Suprapubic skin (tissue), 4 donors: Measurements from ENCODE around the gene HES6. TPM values are rescaled to one million over a fixed set of nuclear protein-coding genes. Genes with fewer than 3 reads are reported as not detected.

Experiments used
- DNase-seq, 2 donors: peaks; one replicate each; pipeline ENCODE4 v3.0.0-alpha.2; 2019; ENCODE audit warnings: low spot score in 2 of 2
- H3K27ac ChIP-seq: fragments of 200-600 bp; sonication (generic); one replicate; pipeline ENCODE4 v1.5.1; 2019
- H3K27me3 ChIP-seq: fragments of 200-600 bp; sonication (generic); one replicate; pipeline ENCODE4 v1.5.1; 2019
- H3K36me3 ChIP-seq: fragments of 200-600 bp; sonication (generic); one replicate; pipeline ENCODE4 v1.5.1; 2019
- H3K4me1 ChIP-seq: fragments of 200-600 bp; sonication (generic); one replicate; pipeline ENCODE4 v1.5.1; 2019
- H3K4me3 ChIP-seq: fragments of 200-600 bp; sonication (generic); one replicate; pipeline ENCODE4 v1.5.1; 2019; ENCODE audit warnings: mild to moderate bottlenecking
- H3K9me3 ChIP-seq: fragments of 200-600 bp; sonication (generic); one replicate; pipeline ENCODE4 v1.5.1; 2019
- EP300 ChIP-seq: sonication (generic); formaldehyde crosslinking; IDR thresholded peaks from one replicate; pipeline ENCODE4 v1.6.1; 2017; ENCODE audit warnings: antibody characterized with exemption
- POLR2A ChIP-seq, 2 donors: fragments of 450-650 bp; IDR thresholded peaks; one replicate each; pipeline ENCODE4 v1.6.1; 2017; ENCODE audit warnings: antibody characterized with exemption in 2 of 2, mild to moderate bottlenecking in 2 of 2, moderate library complexity in 2 of 2
- POLR2AphosphoS5 ChIP-seq, 3 donors: sonication (generic); formaldehyde crosslinking; IDR thresholded peaks; one replicate each; pipeline ENCODE4 v1.6.1; 2017; ENCODE audit warnings: antibody characterized with exemption in 3 of 3
- WGBS: methylation state at CpG from one replicate; pipeline ENCODE4 v1.1.5; 2018; 5-methylcytosine and 5-hydroxymethylcytosine counted together
- total RNA-seq, 4 donors: library from RNA; depleted of rRNA; stranded (reverse); fragments of >200 nt; gene quantifications; one replicate each; pipeline ENCODE4 v1.1.0, GENCODE V29; 2016
- TF ChIP-seq, protein P1 (sequence below), 2 donors: fragments of 200-600 bp in 1 of 2; fragments of 450-650 bp in 1 of 2; sonication (generic) in 1 of 2; IDR thresholded peaks; one replicate each; pipeline ENCODE4 v1.5.1; 2016 to 2019; ENCODE audit warnings: antibody characterized with exemption in 2 of 2, mild to moderate bottlenecking in 1 of 2, moderate library complexity in 1 of 2

The HES6 gene
- total RNA-seq, 4 donors from 2014 or later, result 4.0 to 10.0 (median 7.0) TPM

- no peak for TF ChIP-seq EP300
- TF ChIP-seq, protein P1, sequence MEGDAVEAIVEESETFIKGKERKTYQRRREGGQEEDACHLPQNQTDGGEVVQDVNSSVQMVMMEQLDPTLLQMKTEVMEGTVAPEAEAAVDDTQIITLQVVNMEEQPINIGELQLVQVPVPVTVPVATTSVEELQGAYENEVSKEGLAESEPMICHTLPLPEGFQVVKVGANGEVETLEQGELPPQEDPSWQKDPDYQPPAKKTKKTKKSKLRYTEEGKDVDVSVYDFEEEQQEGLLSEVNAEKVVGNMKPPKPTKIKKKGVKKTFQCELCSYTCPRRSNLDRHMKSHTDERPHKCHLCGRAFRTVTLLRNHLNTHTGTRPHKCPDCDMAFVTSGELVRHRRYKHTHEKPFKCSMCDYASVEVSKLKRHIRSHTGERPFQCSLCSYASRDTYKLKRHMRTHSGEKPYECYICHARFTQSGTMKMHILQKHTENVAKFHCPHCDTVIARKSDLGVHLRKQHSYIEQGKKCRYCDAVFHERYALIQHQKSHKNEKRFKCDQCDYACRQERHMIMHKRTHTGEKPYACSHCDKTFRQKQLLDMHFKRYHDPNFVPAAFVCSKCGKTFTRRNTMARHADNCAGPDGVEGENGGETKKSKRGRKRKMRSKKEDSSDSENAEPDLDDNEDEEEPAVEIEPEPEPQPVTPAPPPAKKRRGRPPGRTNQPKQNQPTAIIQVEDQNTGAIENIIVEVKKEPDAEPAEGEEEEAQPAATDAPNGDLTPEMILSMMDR (IDR thresholded peaks at IDR 0.05), result no peak
- no peak for TF ChIP-seq POLR2A (IDR thresholded peaks at IDR 0.05)
- no peak for TF ChIP-seq POLR2AphosphoS5 (IDR thresholded peaks at IDR 0.05)
- Histone ChIP-seq H3K27ac (no peak overlapping the region), H3K4me3 (no peak overlapping the region), H3K4me1 (peaks cover 25% of the 10 kb centered on the region), H3K27me3 (peaks cover 9% of the 10 kb centered on the region), H3K36me3 (no peaks in the 10 kb centered on the region), H3K9me3 (no peaks in the 10 kb centered on the region)
- 69% methylated on average over 11 of the region's 11 CpGs for WGBS
- peak in 1 of 2 donors; percentile 66 for DNase-seq
Observed at GRCh38 chr2:238235331-238235732, 4.5 kb downstream of the HES6 start.

DNA sequence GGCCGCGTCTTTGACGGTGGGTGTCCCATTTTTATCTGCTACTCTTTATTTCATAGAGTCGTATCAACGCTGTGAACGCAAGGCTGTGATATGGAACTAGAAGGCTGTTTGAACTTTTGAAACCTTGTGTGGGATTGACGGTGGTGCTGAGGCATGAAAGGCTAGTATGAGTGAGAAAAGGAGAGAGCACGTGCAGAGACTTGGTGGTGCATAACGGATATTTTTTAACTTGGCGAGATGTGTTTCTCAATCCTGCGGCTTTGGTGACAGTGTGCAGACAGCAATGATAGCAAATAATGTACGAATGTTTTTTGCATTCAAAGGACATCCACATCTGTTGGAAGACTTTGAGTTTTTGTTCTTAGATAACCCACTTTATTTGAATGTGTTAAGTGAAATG lies 6.2 kb downstream of the HES6 start:
- Histone ChIP-seq H3K4me1 (peaks cover 14% of the 10 kb centered on the region), H3K4me3 (no peak overlapping the region), H3K27me3 (peaks cover 2% of the 10 kb centered on the region), H3K36me3 (no peaks in the 10 kb centered on the region), H3K27ac (no peak overlapping the region), H3K9me3 (no peaks in the 10 kb centered on the region)
- no peak for TF ChIP-seq POLR2A (IDR thresholded peaks at IDR 0.05)
- no peak for TF ChIP-seq POLR2AphosphoS5 (IDR thresholded peaks at IDR 0.05)
- TF ChIP-seq, protein P1 (IDR thresholded peaks at IDR 0.05), result no peak
- TF ChIP-seq EP300, result no peak
- WGBS, result 92% methylated on average over 12 of the region's 12 CpGs
- DNase-seq, result peak in 1 of 2 donors; percentile 29

DNA sequence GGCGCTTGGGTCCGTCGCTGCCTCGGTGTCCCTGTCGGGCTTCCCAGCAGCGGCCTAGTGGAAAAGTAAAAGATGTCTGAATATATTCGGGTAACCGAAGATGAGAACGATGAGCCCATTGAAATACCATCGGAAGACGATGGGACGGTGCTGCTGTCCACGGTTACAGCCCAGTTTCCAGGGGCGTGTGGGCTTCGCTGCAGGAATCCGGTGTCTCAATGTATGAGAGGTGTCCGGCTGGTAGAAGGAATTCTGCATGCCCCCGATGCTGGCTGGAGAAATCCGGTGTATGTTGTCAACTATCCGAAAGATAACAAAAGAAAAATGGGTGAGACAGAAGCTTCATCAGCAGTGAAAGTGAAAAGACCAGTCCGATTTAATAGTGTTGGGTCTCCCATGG lies 8.0 kb downstream of the HES6 start:
- no peak for DNase-seq
- H3K27ac ChIP-seq, result no peak overlapping the region
- TF ChIP-seq EP300 (no peak), POLR2A (IDR thresholded peaks at IDR 0.05) (no peak)
- no peaks in the 10 kb centered on the region for H3K36me3 ChIP-seq
- no peaks in the 10 kb centered on the region for H3K27me3 ChIP-seq
- no peaks in the 10 kb centered on the region for H3K9me3 ChIP-seq
- 63% methylated on average over 21 of the region's 21 CpGs for WGBS
- peaks cover 14% of the 10 kb centered on the region for H3K4me1 ChIP-seq
- H3K4me3 ChIP-seq, result peak overlapping the region; percentile 53

GRCh38 chr2:238231251-238231793 lies 8.5 kb downstream of the HES6 start:
- H3K27me3 ChIP-seq, result no peaks in the 10 kb centered on the region
- TF ChIP-seq EP300, result no peak
- TF ChIP-seq, protein P1 (IDR thresholded peaks at IDR 0.05), result no peak
- no peak for TF ChIP-seq POLR2A (IDR thresholded peaks at IDR 0.05)
- TF ChIP-seq POLR2AphosphoS5 (IDR thresholded peaks at IDR 0.05), result no peak
- H3K27ac ChIP-seq, result no peak overlapping the region
- H3K4me3 ChIP-seq, result peak overlapping the region; percentile 53
- DNase-seq, result peak in 1 of 2 donors; percentile 87
- H3K36me3 ChIP-seq, result no peaks in the 10 kb centered on the region
- no peaks in the 10 kb centered on the region for H3K9me3 ChIP-seq
- WGBS, result 12% methylated on average over 41 of the region's 46 CpGs
- H3K4me1 ChIP-seq, result peaks cover 14% of the 10 kb centered on the region

GRCh38 chr2:238230699-238231098 lies 9.1 kb downstream of the HES6 start:
- Histone ChIP-seq H3K27ac (no peak overlapping the region), H3K27me3 (no peaks in the 10 kb centered on the region), H3K9me3 (no peaks in the 10 kb centered on the region), H3K4me3 (peak overlapping the region; percentile 53), H3K4me1 (peaks cover 14% of the 10 kb centered on the region), H3K36me3 (no peaks in the 10 kb centered on the region)
- DNase-seq, result no peak
- TF ChIP-seq POLR2AphosphoS5 (IDR thresholded peaks at IDR 0.05) (no peak), POLR2A (IDR thresholded peaks at IDR 0.05) (no peak), EP300 (no peak)
- TF ChIP-seq, protein P1 (IDR thresholded peaks at IDR 0.05), result no peak
- 68% methylated on average over 5 of the region's 5 CpGs for WGBS

- Histone ChIP-seq H3K9me3 (no peaks in the 10 kb centered on the region), H3K27me3 (no peaks in the 10 kb centered on the region), H3K4me3 (no peak overlapping the region), H3K27ac (no peak overlapping the region), H3K36me3 (no peaks in the 10 kb centered on the region), H3K4me1 (peaks cover 8% of the 10 kb centered on the region)
- TF ChIP-seq, protein P1 (IDR thresholded peaks at IDR 0.05), result no peak
- no peak for TF ChIP-seq POLR2A (IDR thresholded peaks at IDR 0.05)
- TF ChIP-seq POLR2AphosphoS5 (IDR thresholded peaks at IDR 0.05), result no peak
- no peak for TF ChIP-seq EP300
- DNase-seq, result no peak
- WGBS, result 73% methylated on average over 4 of the region's 4 CpGs
Observed at GRCh38 chr2:238228700-238229099, 11.1 kb downstream of the HES6 start.
